Measurements from ENCODE around the gene SCYL1. TPM values are rescaled to one million over a fixed set of nuclear protein-coding genes. Genes with fewer than 3 reads are reported as not detected.

SCYL1 gene
- total and polyA plus RNA-seq, 4 experiments from 2014 or later = 22.9 to 81.3 (median 56.7) TPM

DNA sequence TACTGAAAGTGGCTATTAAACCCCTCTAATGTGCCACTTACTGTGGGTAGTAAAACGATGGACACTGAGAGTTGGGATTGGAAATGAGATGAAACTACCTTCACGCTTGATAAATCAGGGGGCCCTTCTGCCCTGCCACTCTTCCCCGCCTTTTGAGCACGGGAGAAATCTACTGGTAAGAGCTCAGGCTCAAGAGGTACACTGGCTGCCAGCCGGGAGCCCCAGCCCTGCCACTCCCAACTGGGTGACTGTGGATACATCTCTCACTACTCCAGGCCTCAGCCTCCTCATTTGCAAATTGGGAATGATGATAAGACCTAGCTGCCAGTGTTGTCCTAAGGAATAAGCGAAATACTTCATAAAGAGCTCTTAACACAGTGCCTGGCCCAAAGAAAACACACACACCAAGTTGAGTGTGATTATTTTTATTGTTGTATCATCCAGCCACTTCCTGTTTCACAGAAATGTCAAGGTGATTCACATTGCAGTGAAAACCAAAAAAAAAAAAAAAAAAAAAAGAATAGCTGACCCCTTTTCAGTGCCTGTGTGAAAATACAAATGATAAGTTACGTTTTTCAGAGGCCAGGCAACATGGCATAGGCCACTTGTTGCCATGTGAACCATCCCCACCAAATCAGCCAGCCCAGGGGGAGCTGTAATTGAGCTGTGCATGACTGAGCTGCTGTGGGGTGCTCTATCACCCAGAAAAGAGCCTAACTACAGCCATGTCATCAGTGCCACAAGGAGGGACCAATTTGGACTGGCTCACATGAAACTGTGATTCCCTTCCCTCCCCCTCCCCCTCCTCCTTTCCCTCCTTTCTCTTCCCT lies 41.0 kb downstream of the SCYL1 start:
- H3K4me1 Mint-ChIP-seq = peaks cover 41 to 74% (median 57%) of the 10 kb centered on the region in 4 donors
- intact Hi-C loops (cut with micrococcal nuclease) = no loop called here

DNA sequence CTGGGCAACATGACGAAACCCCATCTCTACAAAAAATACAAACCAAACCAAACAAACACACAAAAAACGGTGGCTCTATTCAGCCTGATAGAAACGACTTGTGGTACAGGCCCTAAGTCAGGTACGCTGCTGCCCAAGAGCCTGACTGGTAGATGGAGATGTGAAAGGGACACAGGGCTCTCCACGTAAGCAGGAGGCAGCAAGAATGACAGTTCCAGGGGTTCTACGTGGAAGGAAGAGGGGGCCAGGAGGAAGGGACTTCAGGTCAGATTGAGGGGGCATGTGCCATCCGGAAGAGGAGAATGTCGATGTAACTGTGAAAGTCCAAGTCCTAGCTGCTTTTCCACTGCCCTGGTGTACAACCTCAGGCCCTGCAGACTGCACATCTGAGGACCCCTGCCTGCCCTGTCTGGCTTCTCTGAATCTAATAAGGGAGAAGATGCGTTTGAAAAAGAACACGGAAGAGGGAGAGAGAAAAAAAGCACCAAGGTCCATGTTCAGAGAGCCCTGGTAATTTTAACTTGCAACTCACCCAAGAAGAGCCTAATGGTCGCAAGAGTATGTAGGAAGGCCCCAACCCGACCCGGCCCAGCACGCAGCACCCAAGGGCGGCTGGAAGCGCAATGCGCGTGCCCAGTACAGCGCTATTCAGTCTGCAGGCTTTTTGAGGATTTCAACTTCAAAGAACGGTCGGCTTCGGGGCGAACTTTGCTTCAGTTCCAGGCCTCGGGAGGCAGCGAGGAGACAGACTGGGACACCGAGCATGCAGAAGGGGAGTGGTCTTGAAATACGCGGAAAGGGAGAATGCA lies 44.5 kb downstream of the SCYL1 start:
- Histone ChIP-seq H3K27ac (ENCODE audit: low read depth, low read length) (peak overlapping the region; percentile 99), H3K9me3 (ENCODE audit: control insufficient read depth in 1 of 2, low read length in 2 of 2) (no peaks in the 10 kb centered on the region), H3K27me3 (ENCODE audit: insufficient read depth, low read length) (no peaks in the 10 kb centered on the region), H3K4me1 (ENCODE audit: insufficient read depth, low read length) (peaks cover 77% of the 10 kb centered on the region), H3K4me3 (ENCODE audit: low read length in 2 of 2) (peak overlapping the region; percentile 59 to 94), H3K36me3 (ENCODE audit: insufficient read depth, low read length) (no peaks in the 10 kb centered on the region)
- H3K27me3 Mint-ChIP-seq = peaks cover 0 to 3% of the 10 kb centered on the region in 2 donors
- peak overlapping the region; percentile 99 to 100 (median 99) for H3K27ac Mint-ChIP-seq
- no peaks in the 10 kb centered on the region for H3K9me3 Mint-ChIP-seq
- H3K4me3 Mint-ChIP-seq = peak overlapping the region; percentile 97 to 100 (median 98)
- peaks cover 0 to 34% of the 10 kb centered on the region in 2 donors for H3K36me3 Mint-ChIP-seq
- POLR2A ChIA-PET (ENCODE audit: partially characterized antibody) = interaction anchor here (0.6 to 17.1 kb wide), 16 partner anchors 10 to 447 kb away, joined by 3 to 403 read pairs (median 9); partner anchors contain the start of genes FAU, LTBP3, MALAT1 and MAP3K11
- peaks cover 48 to 90% (median 68%) of the 10 kb centered on the region in 4 donors for H3K4me1 Mint-ChIP-seq
- CTCF ChIA-PET (ENCODE audit: partially characterized antibody) = interaction anchor here (0.7 to 4.8 kb wide), 5 partner anchors 8 to 46 kb away, joined by 3 to 66 read pairs (median 6); partner anchors contain the start of gene PCNX3
- intact Hi-C loops (cut with micrococcal nuclease) = no loop called here
- no peak for DNase-seq

More for the DNA sequence above, 41.0 kb downstream of the SCYL1 start:
- peaks cover 0 to 22% of the 10 kb centered on the region in 2 donors for H3K36me3 Mint-ChIP-seq
- peak overlapping the region; percentile 90 to 98 (median 96) for H3K27ac Mint-ChIP-seq
- H3K4me3 Mint-ChIP-seq = peak overlapping the region; percentile 63 to 89 (median 78)
- ChIA-PET CTCF (ENCODE audit: partially characterized antibody) (interaction anchor here (0.8 to 3.7 kb wide), 13 partner anchors 9 to 49 kb away, joined by 3 to 40 read pairs (median 13); partner anchors contain the start of gene EHBP1L1), POLR2A (ENCODE audit: partially characterized antibody) (interaction anchor here (0.6 to 18.2 kb wide), 23 partner anchors 5 to 707 kb away, joined by 3 to 403 read pairs (median 5); partner anchors contain the start of genes EHBP1L1, FAM89B, KCNK7 and LTBP3)
- Histone ChIP-seq H3K4me1 (ENCODE audit: insufficient read depth, low read length) (peaks cover 62% of the 10 kb centered on the region), H3K9me3 (ENCODE audit: control insufficient read depth in 1 of 2, low read length in 2 of 2) (no peaks in the 10 kb centered on the region), H3K27ac (ENCODE audit: low read depth, low read length) (peak overlapping the region; percentile 65), H3K4me3 (ENCODE audit: low read length in 2 of 2) (peak overlapping the region in 1 of 2 donors; percentile 2), H3K36me3 (ENCODE audit: insufficient read depth, low read length) (no peaks in the 10 kb centered on the region), H3K27me3 (ENCODE audit: insufficient read depth, low read length) (no peaks in the 10 kb centered on the region)
- peaks cover 0 to 3% of the 10 kb centered on the region in 2 donors for H3K27me3 Mint-ChIP-seq
- DNase-seq = peak in 4 of 5 donors; percentile 48 to 77 (median 52)
- no peaks in the 10 kb centered on the region for H3K9me3 Mint-ChIP-seq

DNA sequence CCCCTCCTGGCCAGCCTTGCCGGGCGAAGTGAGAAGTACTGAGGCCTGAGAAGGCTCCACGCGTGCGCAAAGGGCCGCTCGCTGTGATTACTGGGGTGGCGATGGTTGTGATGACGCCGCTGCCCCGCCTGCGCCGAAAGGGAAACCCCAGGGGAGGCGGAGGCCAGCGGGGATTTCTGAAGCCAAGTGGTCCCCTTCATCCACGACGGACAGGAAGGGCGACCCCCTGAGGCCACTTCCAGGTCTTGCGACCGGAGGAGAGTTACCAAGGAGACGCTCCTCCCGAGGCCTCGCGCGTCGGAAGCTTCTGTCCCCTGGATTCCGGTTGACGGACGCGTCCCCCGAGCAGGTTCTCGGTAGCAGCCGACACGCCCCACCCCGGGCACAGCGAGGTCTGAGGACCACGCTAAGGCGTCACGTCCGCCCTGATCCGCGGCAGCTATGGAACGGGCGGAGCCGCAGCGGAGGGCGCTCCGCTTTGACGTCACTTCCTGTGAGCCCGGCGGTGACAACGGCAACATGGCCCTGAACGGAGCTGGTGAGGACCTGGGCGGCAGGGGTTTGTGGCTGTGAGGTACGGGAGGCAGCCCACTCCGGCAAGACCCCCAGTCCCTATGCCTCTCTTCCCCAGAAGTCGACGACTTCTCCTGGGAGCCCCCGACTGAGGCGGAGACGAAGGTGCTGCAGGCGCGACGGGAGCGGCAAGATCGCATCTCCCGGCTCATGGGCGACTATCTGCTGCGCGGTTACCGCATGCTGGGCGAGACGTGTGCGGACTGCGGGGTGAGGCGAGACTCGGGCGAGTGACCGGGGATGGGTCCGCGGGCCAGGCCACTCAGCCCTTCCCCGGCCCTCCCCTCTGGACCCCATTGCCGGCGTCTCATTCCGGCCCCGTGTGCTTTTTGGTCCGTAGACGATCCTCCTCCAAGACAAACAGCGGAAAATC lies 45.4 kb downstream of the SCYL1 start, which contains the start of gene ZNRD2:
Gene ZNRD2 (plus strand): TSS at position 505 of the 946 bp plus-strand sequence. CDS start 15 bp downstream, at position 520.
- Mint-ChIP-seq H3K9me3 (no peaks in the 10 kb centered on the region), H3K27me3 (peaks cover 0 to 3% of the 10 kb centered on the region in 2 donors), H3K36me3 (peaks cover 0 to 41% of the 10 kb centered on the region in 2 donors), H3K4me3 (peak within 1 kb of the TSS; percentile 97 to 100 (median 98)), H3K27ac (peak within 1 kb of the TSS; percentile 99 to 100 (median 99)), H3K4me1 (peaks cover 44 to 92% (median 65%) of the 10 kb centered on the region in 4 donors)
- no peaks in the 10 kb centered on the region for H3K36me3 ChIP-seq (ENCODE audit: insufficient read depth, low read length)
- H3K4me3 ChIP-seq (ENCODE audit: low read length in 2 of 2) = peak within 1 kb of the TSS; percentile 71 to 94
- peaks cover 75% of the 10 kb centered on the region for H3K4me1 ChIP-seq (ENCODE audit: insufficient read depth, low read length)
- H3K27me3 ChIP-seq (ENCODE audit: insufficient read depth, low read length) = no peaks in the 10 kb centered on the region
- DNase-seq = peak; percentile 98 to 99 (median 99)
- no peaks in the 10 kb centered on the region for H3K9me3 ChIP-seq (ENCODE audit: control insufficient read depth in 1 of 2, low read length in 2 of 2)
- H3K27ac ChIP-seq (ENCODE audit: low read depth, low read length) = peak within 1 kb of the TSS; percentile 99
- intact Hi-C loops (cut with micrococcal nuclease) = loop anchor here (1.0 to 5.0 kb wide), 6 partner anchors 12 to 543 kb away; partner anchors contain the start of genes BANF1, EIF1AD, LTBP3 and PCNX3
- ChIA-PET POLR2A (ENCODE audit: partially characterized antibody) (interaction anchor here (0.6 to 17.1 kb wide), 18 partner anchors 11 to 448 kb away, joined by 3 to 403 read pairs (median 7); partner anchors contain the start of genes CFL1, FAU, LTBP3 and MALAT1), CTCF (ENCODE audit: partially characterized antibody) (interaction anchor here (0.7 to 4.8 kb wide), 6 partner anchors 9 to 45 kb away, joined by 3 to 66 read pairs (median 6); partner anchors contain the start of gene PCNX3)

DNA sequence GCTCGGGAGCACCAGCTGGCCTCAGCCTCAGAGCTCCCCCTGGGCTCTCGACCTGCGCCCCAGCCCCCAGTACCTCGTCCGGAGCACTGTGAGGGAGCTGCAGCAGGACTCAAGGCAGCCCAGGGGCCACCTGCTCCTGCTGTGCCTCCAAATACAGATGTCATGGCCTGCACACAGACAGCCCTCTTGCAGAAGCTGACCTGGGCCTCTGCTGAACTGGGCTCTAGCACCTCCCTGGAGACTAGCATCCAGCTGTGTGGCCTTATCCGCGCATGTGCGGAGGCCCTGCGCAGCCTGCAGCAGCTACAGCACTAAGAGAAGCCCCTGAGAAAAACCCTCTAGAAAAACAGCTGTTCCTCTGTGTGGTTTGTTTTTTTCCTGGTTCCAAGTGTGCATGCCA lies 46.5 kb downstream of the SCYL1 start:
- H3K9me3 ChIP-seq (ENCODE audit: control insufficient read depth in 1 of 2, low read length in 2 of 2) = no peaks in the 10 kb centered on the region
- H3K4me1 Mint-ChIP-seq = peaks cover 36 to 86% (median 58%) of the 10 kb centered on the region in 4 donors
- ChIA-PET POLR2A (ENCODE audit: partially characterized antibody) (interaction anchor here (0.9 to 17.1 kb wide), 14 partner anchors 12 to 288 kb away, joined by 3 to 403 read pairs (median 22); partner anchors contain the start of genes CFL1, LTBP3, MALAT1 and MAP3K11), CTCF (ENCODE audit: partially characterized antibody) (interaction anchor here (1.3 to 4.8 kb wide), 9 partner anchors 14 to 44 kb away, joined by 4 to 66 read pairs (median 13); partner anchors contain the start of genes MAP3K11 and PCNX3)
- intact Hi-C loops (cut with micrococcal nuclease) = loop anchor here (5.0 kb wide), 2 partner anchors 144 to 544 kb away; partner anchors contain the start of gene SNX15
- H3K27me3 ChIP-seq (ENCODE audit: insufficient read depth, low read length) = no peaks in the 10 kb centered on the region
- peak overlapping the region; percentile 93 to 100 (median 96) for H3K27ac Mint-ChIP-seq
- peak overlapping the region; percentile 71 to 94 for H3K4me3 ChIP-seq (ENCODE audit: low read length in 2 of 2)
- H3K27me3 Mint-ChIP-seq = peaks cover 0 to 3% of the 10 kb centered on the region in 2 donors
- H3K27ac ChIP-seq (ENCODE audit: low read depth, low read length) = peak overlapping the region; percentile 99
- peaks cover 68% of the 10 kb centered on the region for H3K4me1 ChIP-seq (ENCODE audit: insufficient read depth, low read length)
- no peaks in the 10 kb centered on the region for H3K9me3 Mint-ChIP-seq
- peaks cover 0 to 45% of the 10 kb centered on the region in 2 donors for H3K36me3 Mint-ChIP-seq
- DNase-seq = no peak
- H3K36me3 ChIP-seq (ENCODE audit: insufficient read depth, low read length) = no peaks in the 10 kb centered on the region
- H3K4me3 Mint-ChIP-seq = peak overlapping the region; percentile 90 to 100 (median 98)

DNA sequence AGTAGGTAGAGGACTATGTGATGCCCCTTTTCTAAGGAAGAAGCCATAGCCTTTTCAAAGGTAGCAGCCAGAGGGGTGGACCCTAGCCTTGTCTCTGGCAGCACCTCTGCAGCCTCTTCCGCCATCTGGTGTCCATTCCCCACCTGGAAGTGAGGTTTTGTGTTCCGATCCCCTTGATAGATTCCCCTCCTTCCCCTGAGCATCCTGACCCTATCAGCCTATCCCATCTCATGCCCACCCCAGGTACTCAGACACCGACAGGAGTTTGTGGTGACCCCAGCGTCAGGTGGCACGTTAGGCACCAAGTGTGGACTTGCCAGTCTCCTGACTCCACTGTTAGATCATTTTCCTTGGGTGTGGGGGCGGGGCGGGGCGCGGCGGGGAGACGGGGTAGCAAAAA lies 47.1 kb downstream of the SCYL1 start:
- CTCF ChIA-PET (ENCODE audit: partially characterized antibody) = interaction anchor here (0.6 to 4.8 kb wide), 13 partner anchors 11 to 43 kb away, joined by 3 to 66 read pairs (median 7); partner anchors contain the start of genes MAP3K11 and PCNX3
- Histone ChIP-seq H3K4me1 (ENCODE audit: insufficient read depth, low read length) (peaks cover 68% of the 10 kb centered on the region), H3K27ac (ENCODE audit: low read depth, low read length) (peak overlapping the region; percentile 99), H3K9me3 (ENCODE audit: control insufficient read depth in 1 of 2, low read length in 2 of 2) (no peaks in the 10 kb centered on the region), H3K27me3 (ENCODE audit: insufficient read depth, low read length) (no peaks in the 10 kb centered on the region), H3K36me3 (ENCODE audit: insufficient read depth, low read length) (no peaks in the 10 kb centered on the region), H3K4me3 (ENCODE audit: low read length in 2 of 2) (peak overlapping the region; percentile 6 to 89)
- Mint-ChIP-seq H3K4me1 (peaks cover 31 to 86% (median 56%) of the 10 kb centered on the region in 4 donors), H3K27ac (peak overlapping the region; percentile 93 to 100 (median 96)), H3K27me3 (peaks cover 0 to 3% of the 10 kb centered on the region in 2 donors), H3K4me3 (peak overlapping the region; percentile 90 to 100 (median 98)), H3K36me3 (peaks cover 0 to 49% of the 10 kb centered on the region in 2 donors), H3K9me3 (no peaks in the 10 kb centered on the region)
- intact Hi-C loops (cut with micrococcal nuclease) = loop anchor here (5.0 kb wide), 2 partner anchors 145 to 545 kb away; partner anchors contain the start of gene SNX15
- peak in 1 of 5 donors; percentile 51 for DNase-seq
- POLR2A ChIA-PET (ENCODE audit: partially characterized antibody) = interaction anchor here (0.6 to 17.1 kb wide), 27 partner anchors 12 to 328 kb away, joined by 3 to 403 read pairs (median 6); partner anchors contain the start of genes CFL1, FOSL1, LTBP3 and MALAT1

All from CD4-positive, alpha-beta memory T cell (primary cell).